GM12878 (cell line): ENCODE results near the gene STAT3. TPM values are rescaled to one million over a fixed set of nuclear protein-coding genes. Genes with fewer than 3 reads are reported as not detected.
A peak's percentile ranks its signal among the peaks of the same experiment; 100 is the strongest.

Source experiments
- BHLHE40 ChIP-seq, 2 experiments: fragments of 450-650 bp in 1 of 2; IDR thresholded peaks; 2 replicates each; pipeline ENCODE4 v1.6.1; 2011 to 2017; ENCODE audit warnings: low read depth in 2 of 2, borderline replicate concordance in 1 of 2, improper control_type of control experiment in 1 of 2, low read length in 1 of 2, mild to moderate bottlenecking in 1 of 2
- CEBPB ChIP-seq, 2 experiments: fragments of 150-350 bp in 1 of 2; IDR thresholded peaks; 2 replicates each; pipeline ENCODE4 v1.6.1; 2012 to 2014; ENCODE audit warnings: low read depth in 2 of 2, low read length in 2 of 2, borderline replicate concordance in 1 of 2, inconsistent platforms in 1 of 2
- CHD2 ChIP-seq: IDR thresholded peaks from 2 replicates; pipeline ENCODE4 v1.6.1; 2011; ENCODE audit warnings: low read depth, low read length, improper control_type of control experiment, borderline replicate concordance
- EGR1 ChIP-seq, 2 experiments: IDR thresholded peaks; 1 replicate in 1 of 2; 2 replicates in 1 of 2; pipeline ENCODE4 v1.6.1; 2011 to 2012; ENCODE audit warnings: low read depth in 2 of 2, low read length in 2 of 2, borderline replicate concordance in 1 of 2, mild to moderate bottlenecking in 1 of 2, moderate library complexity in 1 of 2
- EP300 ChIP-seq, 2 experiments: fragments of 150-350 bp in 1 of 2; IDR thresholded peaks; 2 replicates each; pipeline ENCODE4 v1.6.1; 2011 to 2012; ENCODE audit warnings: low read depth in 2 of 2, low read length in 2 of 2, borderline replicate concordance in 1 of 2, improper control_type of control experiment in 1 of 2, inconsistent platforms in 1 of 2; ENCODE audit not compliant: control insufficient read depth in 1 of 2
- EZH2 ChIP-seq: IDR thresholded peaks from 2 replicates; pipeline ENCODE4 v1.6.1; 2012; ENCODE audit warnings: low read depth, mild to moderate bottlenecking, control low read depth, inconsistent platforms, low read length, borderline replicate concordance; ENCODE audit not compliant: control insufficient read depth
- HCFC1 ChIP-seq: fragments of 150-350 bp; IDR thresholded peaks from 2 replicates; pipeline ENCODE4 v1.6.1; 2014; ENCODE audit warnings: low read length
- HDAC6 ChIP-seq: fragments of 200-600 bp; sonication (generic); IDR thresholded peaks from one replicate; pipeline ENCODE4 v1.8.0; 2017; ENCODE audit warnings: antibody characterized with exemption; ENCODE audit not compliant: unreplicated experiment
- HDGF ChIP-seq: fragments of 450-650 bp; IDR thresholded peaks from 2 replicates; pipeline ENCODE4 v1.6.1; 2016; ENCODE audit warnings: antibody characterized with exemption
- IRF3 ChIP-seq: fragments of 450-650 bp; IDR thresholded peaks from 2 replicates; pipeline ENCODE4 v1.6.1; 2014; ENCODE audit warnings: mild to moderate bottlenecking
- RELB ChIP-seq: fragments of 450-650 bp; IDR thresholded peaks from 2 replicates; pipeline ENCODE4 v1.6.1; 2017; ENCODE audit warnings: low read depth, mild to moderate bottlenecking, moderate library complexity
- SMAD5 ChIP-seq: IDR thresholded peaks from 2 replicates; pipeline ENCODE4 v1.6.1; 2016; ENCODE audit warnings: antibody characterized with exemption, low read depth
- SMARCA5 ChIP-seq: fragments of 450-650 bp; IDR thresholded peaks from 2 replicates; pipeline ENCODE4 v1.6.1; 2017; ENCODE audit warnings: mild to moderate bottlenecking
- SUPT20H ChIP-seq: IDR thresholded peaks from 2 replicates; pipeline ENCODE4 v1.6.1; 2011; ENCODE audit warnings: low read depth, mild to moderate bottlenecking, low read length, moderate library complexity, borderline replicate concordance; ENCODE audit not compliant: control insufficient read depth
- TCF12 ChIP-seq: IDR thresholded peaks from 2 replicates; pipeline ENCODE4 v1.6.1; 2011; ENCODE audit warnings: low read depth, mild to moderate bottlenecking, low read length
- YY1 ChIP-seq: IDR thresholded peaks from 2 replicates; pipeline ENCODE4 v1.6.1; 2011; ENCODE audit warnings: low read depth, mild to moderate bottlenecking, low read length
- ZBED1 ChIP-seq: IDR thresholded peaks from 2 replicates; pipeline ENCODE4 v1.6.1; 2016; ENCODE audit warnings: borderline replicate concordance
- ZNF207 ChIP-seq: fragments of 450-650 bp; IDR thresholded peaks from 2 replicates; pipeline ENCODE4 v1.6.1; 2014; ENCODE audit warnings: antibody characterized with exemption, mild to moderate bottlenecking, borderline replicate concordance
- ZNF622 ChIP-seq: fragments of 450-650 bp; IDR thresholded peaks from 2 replicates; pipeline ENCODE4 v1.6.1; 2017; ENCODE audit warnings: mild to moderate bottlenecking, inconsistent platforms
- polyA plus RNA-seq, 11 experiments: library from polyadenylated mRNA; depleted of rRNA in 4 of 11; unstranded in 6 of 11; stranded (reverse) in 5 of 11; fragments of >200 nt; fragmentation: Nextera tagmentation in 4 of 11; fragmentation: Illumina TruSeq in 1 of 11; extraction: Ambion mirVana in 4 of 11; extraction: Trizol in 1 of 11; gene quantifications; 1 replicate in 1 of 11; 2 replicates in 10 of 11; pipeline versions ENCODE4 v1.2.1 to v1.2.3, GENCODE V29; 2011 to 2016; ENCODE audit warnings: inconsistent platforms in 2 of 11, missing spikeins in 2 of 11, low read depth in 1 of 11
- total RNA-seq, 4 experiments: library from RNA; depleted of rRNA in 3 of 4; stranded (reverse); fragments of >200 nt in 3 of 4; fragmentation: Illumina TruSeq in 1 of 4; extraction: Trizol in 1 of 4; gene quantifications; 2 replicates each; pipeline versions ENCODE4 v1.2.1 to v1.2.3, GENCODE V29; 2013 to 2021
- TF ChIP-seq, protein P1 (sequence below), 3 experiments: IDR thresholded peaks in 2 of 3; conservative IDR thresholded peaks in 1 of 3; 2 replicates each; pipeline ENCODE4 v1.5.1; 2011; ENCODE audit warnings: low read depth in 3 of 3, low read length in 3 of 3, mild to moderate bottlenecking in 3 of 3, control low read depth in 2 of 3, moderate library complexity in 2 of 3, inconsistent platforms in 1 of 3, mixed read lengths in 1 of 3; ENCODE audit not compliant: control insufficient read depth in 2 of 3, insufficient read depth in 1 of 3; ENCODE audit errors: extremely low read depth in 1 of 3
- TF ChIP-seq, protein P2 (sequence below): fragments of 450-650 bp; IDR thresholded peaks from 2 replicates; pipeline ENCODE4 v1.6.1; 2016; ENCODE audit warnings: mild to moderate bottlenecking, moderate library complexity, borderline replicate concordance

STAT3 gene
- total and polyA plus RNA-seq, 10 of the 15 experiments (the other 5 are each of a cell fraction or from before 2014, with no cell fraction given), result 18.4 to 96.4 (median 60.9) TPM

- TF ChIP-seq YY1, result no peak
- no peak for TF ChIP-seq SUPT20H
- TF ChIP-seq SMARCA5, result no peak
- TF ChIP-seq RELB, result peak; percentile 66
- no peak for TF ChIP-seq ZNF622
- TF ChIP-seq, protein P1, sequence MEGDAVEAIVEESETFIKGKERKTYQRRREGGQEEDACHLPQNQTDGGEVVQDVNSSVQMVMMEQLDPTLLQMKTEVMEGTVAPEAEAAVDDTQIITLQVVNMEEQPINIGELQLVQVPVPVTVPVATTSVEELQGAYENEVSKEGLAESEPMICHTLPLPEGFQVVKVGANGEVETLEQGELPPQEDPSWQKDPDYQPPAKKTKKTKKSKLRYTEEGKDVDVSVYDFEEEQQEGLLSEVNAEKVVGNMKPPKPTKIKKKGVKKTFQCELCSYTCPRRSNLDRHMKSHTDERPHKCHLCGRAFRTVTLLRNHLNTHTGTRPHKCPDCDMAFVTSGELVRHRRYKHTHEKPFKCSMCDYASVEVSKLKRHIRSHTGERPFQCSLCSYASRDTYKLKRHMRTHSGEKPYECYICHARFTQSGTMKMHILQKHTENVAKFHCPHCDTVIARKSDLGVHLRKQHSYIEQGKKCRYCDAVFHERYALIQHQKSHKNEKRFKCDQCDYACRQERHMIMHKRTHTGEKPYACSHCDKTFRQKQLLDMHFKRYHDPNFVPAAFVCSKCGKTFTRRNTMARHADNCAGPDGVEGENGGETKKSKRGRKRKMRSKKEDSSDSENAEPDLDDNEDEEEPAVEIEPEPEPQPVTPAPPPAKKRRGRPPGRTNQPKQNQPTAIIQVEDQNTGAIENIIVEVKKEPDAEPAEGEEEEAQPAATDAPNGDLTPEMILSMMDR (IDR thresholded peaks at IDR 0.05 in 2 of 3, conservative IDR thresholded peaks at IDR 0.05 in 1 of 3; ENCODE audit: control insufficient read depth in 2 of 3, extremely low read depth in 1 of 3, insufficient read depth in 1 of 3, low read depth in 3 of 3, low read length in 3 of 3), result no peak
- TF ChIP-seq HDAC6, result no peak
- TF ChIP-seq IRF3, result no peak
- TF ChIP-seq SMAD5, result no peak
- TF ChIP-seq CHD2, result no peak
- no peak for TF ChIP-seq CEBPB (IDR thresholded peaks at IDR 0.05; ENCODE audit: borderline replicate concordance in 1 of 2, low read depth in 2 of 2, low read length in 2 of 2)
- TF ChIP-seq HDGF, result no peak
- TF ChIP-seq, protein P2, sequence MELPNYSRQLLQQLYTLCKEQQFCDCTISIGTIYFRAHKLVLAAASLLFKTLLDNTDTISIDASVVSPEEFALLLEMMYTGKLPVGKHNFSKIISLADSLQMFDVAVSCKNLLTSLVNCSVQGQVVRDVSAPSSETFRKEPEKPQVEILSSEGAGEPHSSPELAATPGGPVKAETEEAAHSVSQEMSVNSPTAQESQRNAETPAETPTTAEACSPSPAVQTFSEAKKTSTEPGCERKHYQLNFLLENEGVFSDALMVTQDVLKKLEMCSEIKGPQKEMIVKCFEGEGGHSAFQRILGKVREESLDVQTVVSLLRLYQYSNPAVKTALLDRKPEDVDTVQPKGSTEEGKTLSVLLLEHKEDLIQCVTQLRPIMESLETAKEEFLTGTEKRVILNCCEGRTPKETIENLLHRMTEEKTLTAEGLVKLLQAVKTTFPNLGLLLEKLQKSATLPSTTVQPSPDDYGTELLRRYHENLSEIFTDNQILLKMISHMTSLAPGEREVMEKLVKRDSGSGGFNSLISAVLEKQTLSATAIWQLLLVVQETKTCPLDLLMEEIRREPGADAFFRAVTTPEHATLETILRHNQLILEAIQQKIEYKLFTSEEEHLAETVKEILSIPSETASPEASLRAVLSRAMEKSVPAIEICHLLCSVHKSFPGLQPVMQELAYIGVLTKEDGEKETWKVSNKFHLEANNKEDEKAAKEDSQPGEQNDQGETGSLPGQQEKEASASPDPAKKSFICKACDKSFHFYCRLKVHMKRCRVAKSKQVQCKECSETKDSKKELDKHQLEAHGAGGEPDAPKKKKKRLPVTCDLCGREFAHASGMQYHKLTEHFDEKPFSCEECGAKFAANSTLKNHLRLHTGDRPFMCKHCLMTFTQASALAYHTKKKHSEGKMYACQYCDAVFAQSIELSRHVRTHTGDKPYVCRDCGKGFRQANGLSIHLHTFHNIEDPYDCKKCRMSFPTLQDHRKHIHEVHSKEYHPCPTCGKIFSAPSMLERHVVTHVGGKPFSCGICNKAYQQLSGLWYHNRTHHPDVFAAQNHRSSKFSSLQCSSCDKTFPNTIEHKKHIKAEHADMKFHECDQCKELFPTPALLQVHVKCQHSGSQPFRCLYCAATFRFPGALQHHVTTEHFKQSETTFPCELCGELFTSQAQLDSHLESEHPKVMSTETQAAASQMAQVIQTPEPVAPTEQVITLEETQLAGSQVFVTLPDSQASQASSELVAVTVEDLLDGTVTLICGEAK, result no peak
- peak in 1 of 2 experiments; percentile 63; a peak in 2 of 3 replicates for TF ChIP-seq EGR1 (IDR thresholded peaks at IDR 0.05; ENCODE audit: borderline replicate concordance in 1 of 2, low read depth in 2 of 2, low read length in 2 of 2)
- no peak for TF ChIP-seq HCFC1
- peak in 1 of 2 experiments; percentile 23; a peak in 1 of 4 replicates for TF ChIP-seq EP300 (IDR thresholded peaks at IDR 0.05; ENCODE audit: borderline replicate concordance in 1 of 2, control insufficient read depth in 1 of 2, low read depth in 2 of 2, low read length in 2 of 2)
- peak; percentile 41 to 55; a peak in 2 of 4 replicates for TF ChIP-seq BHLHE40 (IDR thresholded peaks at IDR 0.05; ENCODE audit: borderline replicate concordance in 1 of 2, low read depth in 2 of 2, low read length in 1 of 2)
- 0 out of 2 replicates have a peak, but pooled peaks have one; percentile 33 for TF ChIP-seq ZBED1
- no peak for TF ChIP-seq ZNF207
- peak; percentile 97 for TF ChIP-seq TCF12
- no peak for TF ChIP-seq EZH2
Measured at GRCh38 chr17:42333053-42333452, 55.2 kb downstream of the STAT3 start (continued).
